NCI-H460 (cell line): ENCODE measurements around the gene PGAP1. TPM values are rescaled to one million over a fixed set of nuclear protein-coding genes. Genes with fewer than 3 reads are reported as not detected.
A peak's percentile ranks its signal among the peaks of the same experiment; 100 is the strongest.

Experiments
- DNase-seq: peaks from one replicate; pipeline ENCODE4 v3.0.0-alpha.2; 2016; ENCODE audit warnings: low read depth; ENCODE audit errors: extremely low read depth
- small RNA-seq, 2 experiments: library from RNA; depleted of rRNA; stranded (forward); fragments of <200 nt; gene quantifications; one replicate each; pipeline ENCODE3, GENCODE V24; 2014
- total RNA-seq: library from RNA; depleted of rRNA; stranded (reverse); fragments of >200 nt; shearing (Covaris generic); gene quantifications from 2 replicates; pipeline ENCODE4 v1.2.3, GENCODE V29; 2014; rRNA removed

Gene PGAP1
- total RNA-seq, 1 experiment from 2014 or later, result 13.9 TPM

DNA sequence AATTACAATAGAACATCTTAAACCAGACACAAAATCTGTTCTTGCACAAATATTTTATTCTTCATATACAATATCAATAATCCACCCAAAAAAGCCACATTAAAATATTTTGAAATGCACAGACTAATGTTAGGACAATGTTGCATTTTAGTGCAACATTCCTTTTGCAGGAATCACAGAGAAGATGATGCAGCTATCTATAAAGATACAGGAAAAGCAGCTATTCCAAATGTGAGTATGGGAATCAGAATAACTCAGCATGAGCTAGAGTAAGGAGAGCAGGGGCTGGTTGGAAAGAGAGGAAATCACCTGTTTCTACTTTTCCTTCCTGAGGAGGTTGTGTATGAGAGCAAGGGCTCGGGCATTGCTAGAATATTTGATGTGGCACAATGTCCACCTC is 122.1 kb downstream of the PGAP1 start:
- DNase-seq, result peak; percentile 86

DNA sequence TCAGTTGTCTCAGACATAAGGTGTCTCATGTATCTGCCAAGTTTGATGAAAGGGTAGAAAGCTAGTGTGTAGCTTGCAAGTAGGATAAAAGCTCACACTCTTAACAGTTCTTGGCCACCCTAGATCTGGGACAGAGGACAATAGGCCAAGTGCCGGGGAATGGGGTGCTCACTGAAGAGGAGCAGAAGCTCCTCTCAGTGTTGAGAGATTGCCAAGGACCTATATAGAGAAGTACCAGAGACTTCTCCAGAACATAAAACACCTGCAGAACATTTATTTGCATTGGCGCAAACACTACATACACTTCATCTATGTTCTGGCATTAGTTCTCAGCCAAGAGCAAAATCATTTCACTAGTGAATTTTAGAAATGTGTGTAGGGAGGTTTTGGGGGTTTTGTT is 124.1 kb downstream of the PGAP1 start:
- no peak for DNase-seq

DNA sequence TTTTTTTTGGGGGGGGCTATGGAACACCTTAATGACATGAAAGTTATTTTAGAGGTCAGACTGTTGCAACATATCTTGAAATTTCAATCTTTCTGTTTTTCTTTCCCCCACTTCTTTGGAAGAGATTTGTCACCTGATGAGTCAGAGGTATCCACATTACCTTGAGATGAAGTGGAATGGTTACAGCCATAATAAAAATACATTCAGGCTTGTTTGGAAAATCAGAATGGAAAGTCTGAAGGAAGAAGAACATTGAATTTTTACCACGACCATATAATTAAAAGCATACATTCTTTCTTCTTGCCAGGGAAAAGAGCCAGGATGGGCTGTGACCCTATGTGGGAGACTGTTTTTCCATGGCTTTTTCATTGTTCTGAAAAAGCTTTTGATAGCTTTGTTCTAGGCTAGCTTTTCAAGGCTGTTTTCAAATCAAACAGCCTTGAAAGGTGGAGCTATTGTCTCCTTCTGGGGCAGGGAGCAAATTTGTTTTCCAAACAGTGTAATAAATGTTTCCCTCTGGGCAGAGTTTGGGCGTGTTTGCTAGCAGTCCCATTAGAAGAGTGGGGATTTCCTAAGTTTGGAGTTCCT is 124.7 kb downstream of the PGAP1 start:
- peak; percentile 45 for DNase-seq

DNA sequence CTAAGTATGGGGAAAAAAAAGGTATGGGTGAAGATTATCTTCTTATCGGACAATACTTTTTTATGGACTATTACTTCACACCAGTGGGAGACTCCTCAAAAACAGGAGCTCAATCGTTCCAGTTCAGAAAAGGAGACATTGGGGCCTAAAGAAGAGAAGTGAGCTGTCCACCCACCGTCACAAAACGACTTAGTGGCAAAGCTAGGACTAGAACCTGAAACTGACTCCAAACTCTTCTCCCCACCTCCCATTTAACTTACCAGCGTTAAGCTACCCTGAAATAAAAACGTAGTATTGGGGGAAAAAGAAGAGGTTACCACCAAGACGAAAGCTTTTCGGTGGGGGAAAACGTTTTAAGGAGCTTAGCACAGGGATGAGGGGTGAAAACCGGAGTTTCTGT is 127.5 kb downstream of the PGAP1 start:
- DNase-seq, result no peak

DNA sequence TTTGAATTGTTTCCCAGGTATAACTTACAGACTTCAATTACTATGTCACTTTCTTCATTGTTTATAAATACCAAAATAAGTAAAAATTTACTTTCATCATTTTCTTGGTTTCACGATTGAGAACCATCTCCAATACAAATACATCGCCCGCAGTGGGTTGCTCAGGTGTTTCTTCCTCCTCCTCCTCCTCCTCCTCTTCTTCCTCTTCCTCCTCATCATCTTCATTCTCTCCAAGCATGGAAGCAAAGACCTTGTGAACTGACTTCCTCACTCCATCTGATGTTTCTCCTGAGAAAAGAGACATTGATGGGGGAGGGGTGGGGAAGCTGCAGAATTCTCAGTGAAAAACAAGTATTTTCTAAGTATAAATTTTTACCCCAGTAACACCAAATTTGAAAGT is 133.6 kb downstream of the PGAP1 start:
- no peak for DNase-seq

DNA sequence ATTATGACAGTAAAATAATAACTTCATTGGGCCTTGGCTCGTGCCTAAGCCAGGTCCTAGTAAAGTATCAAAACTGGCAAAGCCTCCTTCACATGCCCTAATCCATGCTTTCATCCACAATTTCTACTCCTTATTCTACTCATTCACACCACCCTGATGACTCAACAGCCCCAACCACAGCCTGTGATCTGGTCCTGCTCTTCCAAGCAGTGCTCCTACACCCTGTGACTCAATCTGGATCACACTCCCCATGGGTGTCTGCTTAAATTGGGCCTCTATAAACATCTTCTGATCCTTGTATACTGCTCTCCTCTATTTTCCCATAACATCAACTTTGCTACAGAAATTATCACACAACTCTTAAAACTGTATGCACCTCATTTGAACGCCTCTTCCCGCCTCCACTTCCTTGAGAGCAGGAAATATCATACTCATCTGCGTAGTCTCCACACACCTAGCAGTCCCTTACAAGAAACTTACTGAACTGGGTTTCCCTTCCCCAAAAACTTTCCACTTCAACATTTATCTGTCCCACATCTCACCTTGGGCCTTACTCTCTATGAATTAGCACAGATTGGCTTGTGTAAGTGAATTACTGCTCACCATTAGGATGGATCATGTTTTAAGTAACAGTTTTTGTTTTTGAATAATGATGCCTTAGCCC is 142.9 kb downstream of the PGAP1 start:
- DNase-seq, result no peak

Small RNAs within 50 kb of the gene (small RNA-seq; reads per million reads assigned to genes)
- 0 reads per million in 2 experiments for gene AC012486.1

Other genes with a start within 250 kb of the PGAP1 start
- 75.0 and 85.5 TPM in 2 replicates for gene GTF3C3, start 127.0 kb downstream of the PGAP1 start, total RNA-seq
- 0.58 and 0.84 TPM in 2 replicates for gene C2orf66, start 117.4 kb downstream of the PGAP1 start, total RNA-seq